RWPE2 (cell line): ENCODE results near the gene ARHGEF11.

Experiments
- ATAC-seq: fragments of 200-7000 bp; cut with Tn5 transposase; 3 replicates; pipeline ENCODE4 v1.9.1; 2021; ENCODE audit warnings: low read depth
- DNase-seq: peaks from one replicate; pipeline ENCODE4 v3.0.0-alpha.2; 2020; ENCODE audit warnings: low spot score
- H3K27ac ChIP-seq: fragments of 450-650 bp; 2 replicates; pipeline ENCODE4 v1.5.1; 2017; ENCODE audit warnings: mild to moderate bottlenecking; ENCODE audit not compliant: poor library complexity, severe bottlenecking
- H3K27me3 ChIP-seq: fragments of 250-450 bp; sonication (Bioruptor Pico); 2 replicates; pipeline ENCODE4 v1.5.1; 2021; ENCODE audit warnings: mild to moderate bottlenecking, moderate library complexity; ENCODE audit not compliant: insufficient read depth, poor library complexity, severe bottlenecking
- H3K36me3 ChIP-seq: fragments of 250-450 bp; sonication (Bioruptor Pico); 2 replicates; pipeline ENCODE4 v1.5.1; 2020; ENCODE audit warnings: low read depth, mild to moderate bottlenecking, moderate library complexity
- H3K4me1 ChIP-seq: fragments of 250-450 bp; sonication (Bioruptor Pico); 2 replicates; pipeline ENCODE4 v1.5.1; 2021; ENCODE audit warnings: mild to moderate bottlenecking, moderate library complexity; ENCODE audit not compliant: insufficient read depth, poor library complexity, severe bottlenecking
- H3K4me3 ChIP-seq: fragments of 250-450 bp; sonication (Bioruptor Pico); 2 replicates; pipeline ENCODE4 v1.5.1; 2021; ENCODE audit warnings: mild to moderate bottlenecking, moderate library complexity; ENCODE audit not compliant: severe bottlenecking
- H3K9me3 ChIP-seq: fragments of 250-450 bp; sonication (Bioruptor Pico); 2 replicates; pipeline ENCODE4 v1.5.1; 2021; ENCODE audit warnings: mild to moderate bottlenecking, moderate library complexity; ENCODE audit not compliant: severe bottlenecking
- TF ChIP-seq, protein P1 (sequence below): fragments of 450-650 bp; IDR thresholded peaks from one replicate; pipeline ENCODE4 v1.5.1; 2017; ENCODE audit warnings: mild to moderate bottlenecking, moderate library complexity; ENCODE audit not compliant: poor library complexity, severe bottlenecking

ARHGEF11 gene

DNA sequence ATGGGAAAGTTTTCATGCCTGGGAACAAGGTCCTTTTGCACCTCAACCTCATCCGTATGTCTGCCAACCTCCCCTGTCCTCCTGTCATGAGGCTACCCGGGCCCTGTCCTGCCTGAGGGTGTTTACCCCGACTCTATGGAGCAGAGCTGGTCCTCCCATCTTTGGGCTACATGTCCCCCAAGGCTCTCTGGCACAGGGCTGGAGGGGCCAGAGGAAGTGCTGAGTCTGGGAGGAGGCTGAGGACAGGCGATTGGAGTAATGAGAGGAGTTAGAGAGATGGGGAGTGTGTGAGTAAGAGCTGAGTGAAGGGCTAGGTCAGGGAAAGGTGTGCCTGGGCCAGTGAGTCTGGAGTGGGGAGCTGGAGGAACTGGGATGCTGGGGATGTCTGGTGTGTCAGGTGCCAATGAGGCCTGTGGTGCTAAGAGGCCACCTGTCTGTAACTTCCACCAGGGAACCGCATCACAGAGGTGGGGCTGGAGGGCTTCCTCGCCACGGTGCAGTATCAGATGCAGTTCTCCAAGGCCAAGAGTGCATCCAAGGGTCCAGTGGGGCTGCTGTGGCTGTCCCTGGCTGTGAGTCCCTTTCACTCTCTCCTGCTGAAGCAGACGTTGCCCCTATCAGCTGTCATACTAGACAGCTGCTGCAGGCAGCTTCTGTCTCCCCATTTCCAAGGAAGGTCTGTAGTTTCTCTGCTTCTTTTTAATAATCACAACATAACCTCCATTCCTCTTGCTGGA lies 113.4 kb downstream of the ARHGEF11 start:
- no peaks in the 10 kb centered on the region for H3K4me1 ChIP-seq
- H3K9me3 ChIP-seq: no peaks in the 10 kb centered on the region
- H3K27me3 ChIP-seq: peaks cover 9% of the 10 kb centered on the region
- H3K4me3 ChIP-seq: no peak overlapping the region
- H3K36me3 ChIP-seq: no peaks in the 10 kb centered on the region
- no peak for ATAC-seq
- no peak for DNase-seq
- TF ChIP-seq, protein P1, sequence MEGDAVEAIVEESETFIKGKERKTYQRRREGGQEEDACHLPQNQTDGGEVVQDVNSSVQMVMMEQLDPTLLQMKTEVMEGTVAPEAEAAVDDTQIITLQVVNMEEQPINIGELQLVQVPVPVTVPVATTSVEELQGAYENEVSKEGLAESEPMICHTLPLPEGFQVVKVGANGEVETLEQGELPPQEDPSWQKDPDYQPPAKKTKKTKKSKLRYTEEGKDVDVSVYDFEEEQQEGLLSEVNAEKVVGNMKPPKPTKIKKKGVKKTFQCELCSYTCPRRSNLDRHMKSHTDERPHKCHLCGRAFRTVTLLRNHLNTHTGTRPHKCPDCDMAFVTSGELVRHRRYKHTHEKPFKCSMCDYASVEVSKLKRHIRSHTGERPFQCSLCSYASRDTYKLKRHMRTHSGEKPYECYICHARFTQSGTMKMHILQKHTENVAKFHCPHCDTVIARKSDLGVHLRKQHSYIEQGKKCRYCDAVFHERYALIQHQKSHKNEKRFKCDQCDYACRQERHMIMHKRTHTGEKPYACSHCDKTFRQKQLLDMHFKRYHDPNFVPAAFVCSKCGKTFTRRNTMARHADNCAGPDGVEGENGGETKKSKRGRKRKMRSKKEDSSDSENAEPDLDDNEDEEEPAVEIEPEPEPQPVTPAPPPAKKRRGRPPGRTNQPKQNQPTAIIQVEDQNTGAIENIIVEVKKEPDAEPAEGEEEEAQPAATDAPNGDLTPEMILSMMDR: no peak
- no peak overlapping the region for H3K27ac ChIP-seq

GRCh38 chr1:156931211-156931952 lies 114.2 kb downstream of the ARHGEF11 start:
- no peak for DNase-seq
- no peaks in the 10 kb centered on the region for H3K36me3 ChIP-seq
- no peak for ATAC-seq

DNA sequence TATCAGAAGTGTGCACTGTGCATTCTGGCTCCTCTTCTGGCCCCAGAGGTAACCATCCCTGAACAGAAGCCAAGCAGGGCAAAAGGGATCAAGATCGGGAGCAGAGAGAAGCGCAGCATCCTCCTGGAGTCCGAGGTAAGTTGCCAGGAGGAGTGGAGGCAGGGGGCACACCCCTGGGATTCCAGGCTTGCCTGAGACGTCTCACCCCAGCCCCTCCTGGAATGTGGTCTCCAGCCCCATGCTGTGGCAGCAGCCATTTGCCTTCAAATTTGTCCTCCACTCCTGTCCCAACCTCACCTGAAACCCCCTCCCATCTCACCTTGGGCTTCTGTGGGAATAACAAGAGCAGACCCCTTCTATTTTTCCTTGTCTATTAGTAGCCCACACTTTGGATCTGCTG lies 115.1 kb downstream of the ARHGEF11 start:
- Histone ChIP-seq H3K4me3 (no peak overlapping the region), H3K27ac (no peak overlapping the region), H3K9me3 (no peaks in the 10 kb centered on the region), H3K4me1 (no peaks in the 10 kb centered on the region), H3K36me3 (no peaks in the 10 kb centered on the region), H3K27me3 (peaks cover 9% of the 10 kb centered on the region)
- TF ChIP-seq, protein P1: no peak
- DNase-seq: no peak
- no peak for ATAC-seq

More at GRCh38 chr1:156931211-156931952, 114.2 kb downstream of the ARHGEF11 start:
- no peak overlapping the region for H3K4me3 ChIP-seq
- no peaks in the 10 kb centered on the region for H3K9me3 ChIP-seq
- TF ChIP-seq, protein P1: no peak
- H3K27me3 ChIP-seq: peaks cover 9% of the 10 kb centered on the region
- H3K27ac ChIP-seq: no peak overlapping the region
- H3K4me1 ChIP-seq: no peaks in the 10 kb centered on the region

DNA sequence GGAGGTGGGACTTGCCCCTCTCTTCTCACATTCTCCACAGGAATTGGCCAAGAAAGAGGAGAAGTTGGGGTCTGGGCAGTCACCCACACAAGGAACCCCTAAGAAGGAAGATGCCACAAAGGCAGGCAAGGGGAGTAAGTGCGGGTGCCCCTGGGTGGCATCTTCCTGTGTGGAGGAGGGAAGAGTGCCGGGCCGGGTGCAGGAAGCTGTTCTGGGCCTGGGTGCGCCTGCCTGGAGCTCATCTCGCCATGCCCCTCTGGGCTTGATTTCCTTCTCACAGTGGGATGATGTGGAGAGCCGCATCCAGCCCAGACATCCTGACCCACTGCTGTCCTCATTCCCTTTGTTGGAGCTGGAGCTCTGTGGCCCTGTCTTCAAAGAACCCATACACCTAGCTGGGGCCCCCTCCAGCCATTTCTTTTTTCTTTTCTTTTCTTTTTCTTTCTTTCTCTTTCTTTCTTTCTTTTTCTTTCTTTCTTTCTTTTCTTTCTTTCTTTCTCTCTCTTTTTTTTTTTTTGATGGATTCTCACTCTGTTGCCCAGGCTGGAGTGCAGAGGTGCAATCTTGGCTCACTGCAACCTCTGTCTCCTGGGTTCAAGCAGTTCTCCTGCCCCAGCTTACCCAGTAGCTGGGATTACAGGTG lies 115.8 kb downstream of the ARHGEF11 start:
- no peak overlapping the region for H3K27ac ChIP-seq
- no peaks in the 10 kb centered on the region for H3K9me3 ChIP-seq
- H3K4me3 ChIP-seq: no peak overlapping the region
- no peaks in the 10 kb centered on the region for H3K36me3 ChIP-seq
- ATAC-seq: no peak
- H3K4me1 ChIP-seq: no peaks in the 10 kb centered on the region
- no peak for DNase-seq
- TF ChIP-seq, protein P1: no peak
- H3K27me3 ChIP-seq: peaks cover 9% of the 10 kb centered on the region
